ENCODE measurements around the gene LPCAT1. TPM values are rescaled to one million over a fixed set of nuclear protein-coding genes. Genes with fewer than 3 reads are reported as not detected.

The LPCAT1 gene
- total RNA-seq, 1 experiment from 2014 or later = 75.0 TPM

DNA sequence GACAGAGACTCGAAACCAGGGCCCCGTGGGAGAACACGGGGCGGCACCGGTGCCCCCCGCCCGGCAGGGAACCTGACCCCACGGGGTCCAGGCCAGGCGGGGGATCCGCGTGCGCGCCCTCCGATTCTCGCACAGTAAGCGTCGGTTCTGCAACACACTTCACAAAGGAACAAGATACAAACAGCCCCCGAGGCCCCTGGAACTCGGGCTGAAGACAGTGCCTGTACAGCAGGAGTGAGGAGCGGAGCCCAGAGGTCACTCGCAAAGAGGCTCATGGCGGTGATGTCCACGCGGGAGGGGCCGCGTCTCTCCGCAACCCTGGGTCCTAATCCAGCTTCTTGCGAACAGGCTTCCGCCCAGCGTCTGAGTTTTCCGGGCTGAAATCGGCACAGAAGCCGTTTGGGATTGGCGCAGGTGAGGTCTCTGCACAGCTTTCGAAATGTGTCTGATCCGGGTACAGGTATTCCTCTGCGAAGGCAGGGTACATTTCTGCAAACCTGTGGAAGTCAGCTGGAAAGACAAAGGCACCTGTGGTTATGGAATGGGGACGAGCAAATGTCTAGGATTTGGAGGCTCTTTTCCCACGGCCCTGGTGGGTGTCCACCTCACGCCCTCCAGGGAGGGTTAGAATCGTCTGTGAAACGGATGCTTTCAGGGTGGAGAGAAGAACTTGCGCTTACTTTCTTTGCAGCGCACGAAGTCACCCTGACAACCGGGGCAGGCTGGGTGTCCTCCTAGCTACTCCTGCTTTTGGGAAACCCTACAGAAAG is 60.2 kb downstream of the LPCAT1 start:
- ChIA-PET POLR2A (no interaction called here), CTCF (no interaction called here), RAD21 (ENCODE audit: low non-redundant PET in 1 of 2, low total read pairs in 2 of 2, uncharacterized antibody in 2 of 2, unreplicated experiment in 2 of 2) (no interaction called here)
- H3K79me2 ChIP-seq (ENCODE audit: insufficient read depth, low read length) = no peaks in the 10 kb centered on the region
- DNase-seq (ENCODE audit: low read depth, low spot score) (no peak), ATAC-seq (no peak)
- H3K4me3 ChIP-seq (replicated peaks in 1 of 2; ENCODE audit: low read depth in 1 of 2, low read length in 2 of 2) = no peak overlapping the region
- no peak overlapping the region for H3K27ac ChIP-seq (ENCODE audit: low read depth, low read length)
- H3K9me3 ChIP-seq (ENCODE audit: control insufficient read depth in 1 of 2, insufficient read depth in 1 of 2, low read depth in 1 of 2, low read length in 2 of 2) = peaks cover 0 to 5% of the 10 kb centered on the region in 2 experiments; a peak in 1 of 4 replicates
- intact Hi-C loops (cut with micrococcal nuclease) = no loop called here
- TF ChIP-seq, protein P1, sequence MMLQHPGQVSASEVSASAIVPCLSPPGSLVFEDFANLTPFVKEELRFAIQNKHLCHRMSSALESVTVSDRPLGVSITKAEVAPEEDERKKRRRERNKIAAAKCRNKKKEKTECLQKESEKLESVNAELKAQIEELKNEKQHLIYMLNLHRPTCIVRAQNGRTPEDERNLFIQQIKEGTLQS (IDR thresholded peaks at IDR 0.05) = no peak
- H2AFZ ChIP-seq (ENCODE audit: low read depth, low read length, poor library complexity, severe bottlenecking) = no peak overlapping the region
- H4K20me1 ChIP-seq (ENCODE audit: insufficient read depth) = no peaks in the 10 kb centered on the region
- peaks cover 14 to 33% of the 10 kb centered on the region in 2 experiments for H3K36me3 ChIP-seq (ENCODE audit: control insufficient read depth in 1 of 2, insufficient read depth in 2 of 2, low read length in 2 of 2)
- H3K4me2 ChIP-seq (ENCODE audit: low read length) = no peak overlapping the region
- H3K27me3 ChIP-seq (ENCODE audit: insufficient read depth, low read length) = no peaks in the 10 kb centered on the region
- no peak overlapping the region for H3K9ac ChIP-seq (ENCODE audit: low read length)
- H3K9me2 ChIP-seq (ENCODE audit: insufficient read depth) = no peaks in the 10 kb centered on the region
- H3K4me1 ChIP-seq (ENCODE audit: control insufficient read depth in 1 of 2, insufficient read depth in 2 of 2, low read length in 2 of 2) = no peaks in the 10 kb centered on the region
- BruUV-seq (replicated peaks) = no TSS peak

DNA sequence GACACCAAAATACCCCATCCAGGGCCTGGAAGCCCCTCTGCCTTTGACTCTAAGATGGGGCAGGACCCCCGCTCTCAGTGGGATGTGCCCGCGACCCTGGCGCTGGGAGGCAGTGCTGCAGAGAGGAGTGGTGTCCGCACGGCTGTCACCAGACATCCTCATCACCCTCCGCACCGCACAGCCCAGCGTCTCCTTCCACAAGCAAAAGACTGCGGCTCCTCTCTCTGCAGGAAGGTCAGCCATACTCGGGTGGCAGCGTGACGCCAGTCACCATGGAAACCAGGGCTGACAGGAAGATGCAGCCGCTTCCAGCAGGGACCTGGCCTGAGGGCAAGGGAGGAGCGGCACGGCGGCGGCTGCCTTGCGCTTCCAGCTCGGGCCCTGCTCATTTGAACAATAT is 61.4 kb downstream of the LPCAT1 start:
- Histone ChIP-seq H4K20me1 (ENCODE audit: insufficient read depth) (no peaks in the 10 kb centered on the region), H3K9ac (ENCODE audit: low read length) (no peak overlapping the region), H3K79me2 (ENCODE audit: insufficient read depth, low read length) (no peaks in the 10 kb centered on the region), H3K4me3 (replicated peaks in 1 of 2; ENCODE audit: low read depth in 1 of 2, low read length in 2 of 2) (no peak overlapping the region), H3K4me1 (ENCODE audit: control insufficient read depth in 1 of 2, insufficient read depth in 2 of 2, low read length in 2 of 2) (no peaks in the 10 kb centered on the region), H2AFZ (ENCODE audit: low read depth, low read length, poor library complexity, severe bottlenecking) (no peak overlapping the region), H3K27me3 (ENCODE audit: insufficient read depth, low read length) (no peaks in the 10 kb centered on the region), H3K27ac (ENCODE audit: low read depth, low read length) (no peak overlapping the region), H3K36me3 (ENCODE audit: control insufficient read depth in 1 of 2, insufficient read depth in 2 of 2, low read length in 2 of 2) (peaks cover 14 to 33% of the 10 kb centered on the region in 2 experiments), H3K9me2 (ENCODE audit: insufficient read depth) (no peaks in the 10 kb centered on the region), H3K4me2 (ENCODE audit: low read length) (no peak overlapping the region), H3K9me3 (ENCODE audit: control insufficient read depth in 1 of 2, insufficient read depth in 1 of 2, low read depth in 1 of 2, low read length in 2 of 2) (peaks cover 0 to 16% of the 10 kb centered on the region in 2 experiments; a peak in 1 of 4 replicates)
- no peak for TF ChIP-seq TCF7L2 (IDR thresholded peaks at IDR 0.05; ENCODE audit: borderline replicate concordance, extremely low read depth, insufficient read depth, insufficient read length)
- no peak for TF ChIP-seq EZH2phosphoT487 (IDR thresholded peaks at IDR 0.05; ENCODE audit: borderline replicate concordance)
- no peak for TF ChIP-seq SP1 (IDR thresholded peaks at IDR 0.05; ENCODE audit: low read depth)
- TF ChIP-seq FOSL1 (IDR thresholded peaks at IDR 0.05; ENCODE audit: low read depth) = no peak
- TF ChIP-seq CBX3 (IDR thresholded peaks at IDR 0.05; ENCODE audit: low read depth) = no peak
- TF ChIP-seq, protein P2, sequence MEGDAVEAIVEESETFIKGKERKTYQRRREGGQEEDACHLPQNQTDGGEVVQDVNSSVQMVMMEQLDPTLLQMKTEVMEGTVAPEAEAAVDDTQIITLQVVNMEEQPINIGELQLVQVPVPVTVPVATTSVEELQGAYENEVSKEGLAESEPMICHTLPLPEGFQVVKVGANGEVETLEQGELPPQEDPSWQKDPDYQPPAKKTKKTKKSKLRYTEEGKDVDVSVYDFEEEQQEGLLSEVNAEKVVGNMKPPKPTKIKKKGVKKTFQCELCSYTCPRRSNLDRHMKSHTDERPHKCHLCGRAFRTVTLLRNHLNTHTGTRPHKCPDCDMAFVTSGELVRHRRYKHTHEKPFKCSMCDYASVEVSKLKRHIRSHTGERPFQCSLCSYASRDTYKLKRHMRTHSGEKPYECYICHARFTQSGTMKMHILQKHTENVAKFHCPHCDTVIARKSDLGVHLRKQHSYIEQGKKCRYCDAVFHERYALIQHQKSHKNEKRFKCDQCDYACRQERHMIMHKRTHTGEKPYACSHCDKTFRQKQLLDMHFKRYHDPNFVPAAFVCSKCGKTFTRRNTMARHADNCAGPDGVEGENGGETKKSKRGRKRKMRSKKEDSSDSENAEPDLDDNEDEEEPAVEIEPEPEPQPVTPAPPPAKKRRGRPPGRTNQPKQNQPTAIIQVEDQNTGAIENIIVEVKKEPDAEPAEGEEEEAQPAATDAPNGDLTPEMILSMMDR (IDR thresholded peaks at IDR 0.05 in 2 of 3, conservative IDR thresholded peaks at IDR 0.05 in 1 of 3; ENCODE audit: borderline replicate concordance in 1 of 3, insufficient read depth in 1 of 3, low read depth in 2 of 3, low read length in 2 of 3) = no peak
- TF ChIP-seq ZFX (IDR thresholded peaks at IDR 0.05) = no peak
- TF ChIP-seq ELF1 (IDR thresholded peaks at IDR 0.05; ENCODE audit: borderline replicate concordance, low read depth) = no peak
- ChIA-PET CTCF (no interaction called here), RAD21 (ENCODE audit: low non-redundant PET in 1 of 2, low total read pairs in 2 of 2, uncharacterized antibody in 2 of 2, unreplicated experiment in 2 of 2) (no interaction called here), POLR2A (no interaction called here)
- no TSS peak for BruUV-seq (replicated peaks)
- DNase-seq (ENCODE audit: low read depth, low spot score) = no peak
- no peak for ATAC-seq
- intact Hi-C loops (cut with micrococcal nuclease) = no loop called here

Measured in HCT116 (cell line).